Activated CD8-positive, alpha-beta memory T cell treated with anti-CD3 and anti-CD28 coated beads, Interleukin-2, amount 10 ng/mL, durations not matched to agents 7 days and 5 days (primary cell): ENCODE results near the gene CDON. TPM values are rescaled to one million over a fixed set of nuclear protein-coding genes. Genes with fewer than 3 reads are reported as not detected.

Experiments
- ATAC-seq: fragments of 150-1000 bp; cut with Tn5 transposase; one replicate; pipeline ENCODE4 v1.10.0; 2021; ENCODE audit warnings: moderate library complexity
- CTCF ChIA-PET: fragments of 350-600 bp; sonication (Branson Sonifier 250); formaldehyde crosslinking; loops from one replicate; lab custom pipeline; 2021; ENCODE audit warnings: antibody characterized with exemption; lab: Charles Lee
- DNase-seq: peaks from one replicate; pipeline ENCODE4 v3.0.0-alpha.2; 2020
- H3K27ac Mint-ChIP-seq: one replicate; pipeline ENCODE4 v1.8.0; 2021; ENCODE audit warnings: mild to moderate bottlenecking, mixed read lengths
- H3K27me3 Mint-ChIP-seq: one replicate; pipeline ENCODE4 v1.8.0; 2021; ENCODE audit warnings: mixed read lengths
- H3K36me3 Mint-ChIP-seq: one replicate; pipeline ENCODE4 v1.8.0; 2021; ENCODE audit warnings: mild to moderate bottlenecking, mixed read lengths
- H3K4me1 Mint-ChIP-seq: one replicate; pipeline ENCODE4 v1.8.0; 2021; ENCODE audit warnings: mixed read lengths
- H3K4me3 Mint-ChIP-seq: one replicate; pipeline ENCODE4 v1.8.0; 2021; ENCODE audit warnings: mild to moderate bottlenecking, moderate library complexity, mixed read lengths
- H3K9me3 Mint-ChIP-seq: one replicate; pipeline ENCODE4 v1.8.0; 2022; ENCODE audit warnings: low read depth, mixed read lengths
- total RNA-seq, 2 experiments: library from RNA; stranded (reverse); gene quantifications; one replicate each; pipeline ENCODE4 v1.2.3, GENCODE V29; 2021

Gene CDON
- total RNA-seq, 2 experiments from 2014 or later: 1.5 to 1.8 TPM

- no peaks in the 10 kb centered on the region for H3K9me3 Mint-ChIP-seq
- CTCF ChIA-PET: interaction anchor here (1.6 kb wide), 1 partner anchor 17 kb away, joined by 3 read pairs; no protein-coding TSS in a partner anchor
- ATAC-seq: no peak
Measured at GRCh38 chr11:126101251-126101929, 38.7 kb upstream of the CDON start.

GRCh38 chr11:126100716-126101115, 38.0 kb upstream of the CDON start:
- no peak for ATAC-seq
- H3K4me1 Mint-ChIP-seq: no peaks in the 10 kb centered on the region

More at GRCh38 chr11:126101251-126101929, 38.7 kb upstream of the CDON start:
- no peak for DNase-seq
- no peaks in the 10 kb centered on the region for H3K4me1 Mint-ChIP-seq
- no peaks in the 10 kb centered on the region for H3K36me3 Mint-ChIP-seq
- H3K4me3 Mint-ChIP-seq: no peak overlapping the region
- peaks cover 6% of the 10 kb centered on the region for H3K27me3 Mint-ChIP-seq
- no peak overlapping the region for H3K27ac Mint-ChIP-seq

GRCh38 chr11:126098204-126098769, 35.6 kb upstream of the CDON start:
- ATAC-seq: no peak
- H3K27ac Mint-ChIP-seq: no peak overlapping the region

More at GRCh38 chr11:126100716-126101115, 38.0 kb upstream of the CDON start:
- CTCF ChIA-PET: no interaction called here
- H3K9me3 Mint-ChIP-seq: no peaks in the 10 kb centered on the region
- no peak for DNase-seq
- no peaks in the 10 kb centered on the region for H3K36me3 Mint-ChIP-seq
- H3K4me3 Mint-ChIP-seq: no peak overlapping the region
- peaks cover 9% of the 10 kb centered on the region for H3K27me3 Mint-ChIP-seq
- no peak overlapping the region for H3K27ac Mint-ChIP-seq

DNA sequence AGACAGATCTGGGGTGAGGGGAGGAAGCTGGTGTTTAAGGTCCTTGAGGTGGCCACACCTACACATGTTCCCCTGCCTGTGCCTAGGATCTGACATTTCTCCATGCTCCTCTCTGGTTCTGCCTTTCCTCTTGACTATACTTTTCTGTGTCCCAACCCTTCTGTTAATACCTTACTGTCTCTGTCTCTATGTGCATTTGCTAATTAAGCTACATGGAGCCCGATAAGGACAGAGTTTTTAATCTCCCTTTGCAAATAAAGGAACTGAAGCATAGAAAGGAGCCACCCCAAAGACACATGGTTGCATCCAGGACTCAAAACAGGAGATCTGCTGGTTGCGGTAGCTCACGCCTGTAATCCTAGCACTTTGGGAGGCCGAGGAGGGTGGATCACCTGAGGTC, 33.1 kb upstream of the CDON start:
- H3K9me3 Mint-ChIP-seq: no peaks in the 10 kb centered on the region
- DNase-seq (no peak), ATAC-seq (no peak)
- H3K4me1 Mint-ChIP-seq: no peaks in the 10 kb centered on the region
- H3K36me3 Mint-ChIP-seq: no peaks in the 10 kb centered on the region
- no peak overlapping the region for H3K4me3 Mint-ChIP-seq
- peaks cover 24% of the 10 kb centered on the region for H3K27me3 Mint-ChIP-seq
- H3K27ac Mint-ChIP-seq: no peak overlapping the region
- CTCF ChIA-PET: no interaction called here

More at GRCh38 chr11:126098204-126098769, 35.6 kb upstream of the CDON start:
- Mint-ChIP-seq H3K9me3 (no peaks in the 10 kb centered on the region), H3K36me3 (no peaks in the 10 kb centered on the region), H3K4me1 (no peaks in the 10 kb centered on the region), H3K4me3 (no peak overlapping the region), H3K27me3 (peaks cover 24% of the 10 kb centered on the region)
- no peak for DNase-seq
- CTCF ChIA-PET: no interaction called here

GRCh38 chr11:126090452-126090851, 27.8 kb upstream of the CDON start:
- Mint-ChIP-seq H3K4me1 (peaks cover under 1% of the 10 kb centered on the region), H3K27me3 (peaks cover 15% of the 10 kb centered on the region), H3K4me3 (no peak overlapping the region), H3K9me3 (no peaks in the 10 kb centered on the region), H3K27ac (no peak overlapping the region), H3K36me3 (no peaks in the 10 kb centered on the region)
- CTCF ChIA-PET: no interaction called here
- ATAC-seq (no peak), DNase-seq (no peak)

DNA sequence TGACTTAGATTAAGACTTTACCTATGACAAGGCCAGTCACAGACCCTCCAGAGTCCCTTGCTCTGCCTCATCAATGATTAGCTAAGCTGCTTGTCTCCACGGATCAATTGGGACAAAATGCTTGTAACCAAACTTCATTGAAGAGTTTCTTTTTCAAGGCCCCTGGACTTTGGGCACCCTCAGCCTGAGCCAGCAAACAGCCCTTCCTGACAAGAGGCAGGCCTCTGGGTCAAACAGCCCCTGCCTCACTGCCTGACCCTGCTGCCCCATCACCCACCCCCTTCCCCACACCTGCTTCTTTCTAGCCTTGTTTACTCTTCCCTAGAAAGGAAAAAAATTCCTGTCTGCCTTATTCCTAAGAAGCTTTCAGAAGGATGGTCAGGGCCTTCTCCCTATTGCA, 26.3 kb upstream of the CDON start:
- no peak overlapping the region for H3K4me3 Mint-ChIP-seq
- CTCF ChIA-PET: interaction anchor here (1.0 kb wide), 1 partner anchor 11 kb away, joined by 3 read pairs; no protein-coding TSS in a partner anchor
- H3K4me1 Mint-ChIP-seq: peaks cover 13% of the 10 kb centered on the region
- DNase-seq: no peak
- H3K27me3 Mint-ChIP-seq: peaks cover 7% of the 10 kb centered on the region
- ATAC-seq: no peak
- H3K9me3 Mint-ChIP-seq: no peaks in the 10 kb centered on the region
- no peaks in the 10 kb centered on the region for H3K36me3 Mint-ChIP-seq
- no peak overlapping the region for H3K27ac Mint-ChIP-seq

GRCh38 chr11:126086248-126086647, 23.6 kb upstream of the CDON start:
- no peak for DNase-seq
- CTCF ChIA-PET: no interaction called here
- peaks cover 24% of the 10 kb centered on the region for H3K4me1 Mint-ChIP-seq
- no peak overlapping the region for H3K27ac Mint-ChIP-seq
- H3K27me3 Mint-ChIP-seq: peaks cover 2% of the 10 kb centered on the region
- H3K4me3 Mint-ChIP-seq: no peak overlapping the region
- no peaks in the 10 kb centered on the region for H3K9me3 Mint-ChIP-seq
- ATAC-seq: no peak
- no peaks in the 10 kb centered on the region for H3K36me3 Mint-ChIP-seq

DNA sequence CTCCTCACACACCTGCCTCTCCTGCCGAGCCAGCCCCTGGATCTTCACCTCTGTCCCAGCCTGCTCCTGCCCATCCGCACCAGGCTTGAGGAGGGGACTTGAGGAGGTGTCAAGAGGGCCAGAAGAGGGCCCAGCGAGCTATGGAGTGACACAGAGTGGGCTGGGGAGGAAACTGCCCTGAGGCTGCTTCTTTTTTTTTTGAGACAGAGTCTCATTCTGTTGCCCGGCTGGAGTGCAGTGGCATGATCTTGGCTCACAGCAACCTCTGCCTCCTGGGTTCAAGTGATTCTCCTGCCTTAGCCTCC, 21.9 kb upstream of the CDON start:
- ATAC-seq: no peak
- CTCF ChIA-PET: interaction anchor here (1.0 to 1.8 kb wide), 2 partner anchors 17 to 109 kb away, joined by 3 to 5 read pairs; no protein-coding TSS in a partner anchor
- H3K27ac Mint-ChIP-seq: peak overlapping the region; percentile 81

DNA sequence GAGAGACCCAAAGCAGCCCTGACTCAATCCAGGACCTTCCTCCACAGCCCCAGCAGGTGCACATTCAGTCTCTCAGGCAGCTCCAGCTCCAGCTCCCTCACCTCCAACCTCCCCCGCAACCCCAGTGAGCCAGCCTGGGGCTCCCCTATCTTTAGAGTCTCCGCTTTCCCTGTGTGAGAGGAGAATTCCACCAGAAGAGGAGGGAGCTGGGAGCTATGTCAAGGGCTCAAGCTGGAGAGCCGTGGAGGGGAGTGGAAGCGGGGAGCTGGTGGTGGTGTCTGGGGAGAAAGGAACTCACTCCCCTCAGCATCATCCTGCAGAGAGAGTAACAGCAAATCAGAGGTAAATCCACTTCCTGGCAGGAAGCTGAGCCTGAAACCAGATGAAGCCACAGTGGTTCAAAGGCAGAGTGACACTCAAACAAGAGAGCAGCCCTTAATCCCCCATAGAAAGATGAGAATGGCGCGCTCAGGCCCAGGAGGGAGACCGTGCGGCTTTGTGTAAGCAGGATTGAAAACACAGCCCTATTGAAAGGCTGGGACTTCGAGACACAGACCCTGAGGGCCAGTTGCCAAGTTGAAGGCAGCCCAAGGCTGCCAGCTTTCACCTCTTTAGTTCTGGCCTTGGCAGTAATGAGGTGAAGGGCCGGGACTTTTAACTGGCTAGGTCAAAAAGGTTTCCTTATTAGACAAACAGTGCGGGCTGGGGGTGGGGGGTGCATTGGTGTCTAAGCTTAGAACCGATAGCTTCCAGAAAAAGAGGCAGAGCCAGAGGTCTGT, 21.4 kb upstream of the CDON start:
- no peaks in the 10 kb centered on the region for H3K9me3 Mint-ChIP-seq
- H3K36me3 Mint-ChIP-seq: no peaks in the 10 kb centered on the region
- H3K4me1 Mint-ChIP-seq: peaks cover 24% of the 10 kb centered on the region
- H3K4me3 Mint-ChIP-seq: peak overlapping the region; percentile 43
- DNase-seq: peak; percentile 73
- CTCF ChIA-PET: interaction anchor here (1.0 to 1.8 kb wide), 2 partner anchors 18 to 110 kb away, joined by 3 to 5 read pairs; no protein-coding TSS in a partner anchor
- H3K27me3 Mint-ChIP-seq: peaks cover 2% of the 10 kb centered on the region
- peak; percentile 94 for ATAC-seq
- peak overlapping the region; percentile 81 for H3K27ac Mint-ChIP-seq

More for the DNA sequence above, 21.9 kb upstream of the CDON start:
- Mint-ChIP-seq H3K4me1 (peaks cover 24% of the 10 kb centered on the region), H3K27me3 (peaks cover 2% of the 10 kb centered on the region), H3K9me3 (no peaks in the 10 kb centered on the region), H3K4me3 (no peak overlapping the region), H3K36me3 (no peaks in the 10 kb centered on the region)
- DNase-seq: no peak

GRCh38 chr11:126082251-126083109, 19.8 kb upstream of the CDON start:
- peaks cover 2% of the 10 kb centered on the region for H3K27me3 Mint-ChIP-seq
- peaks cover 24% of the 10 kb centered on the region for H3K4me1 Mint-ChIP-seq
- ATAC-seq (no peak), DNase-seq (no peak)
- H3K36me3 Mint-ChIP-seq: no peaks in the 10 kb centered on the region
- H3K9me3 Mint-ChIP-seq: no peaks in the 10 kb centered on the region
- CTCF ChIA-PET: no interaction called here
- no peak overlapping the region for H3K27ac Mint-ChIP-seq
- no peak overlapping the region for H3K4me3 Mint-ChIP-seq

DNA sequence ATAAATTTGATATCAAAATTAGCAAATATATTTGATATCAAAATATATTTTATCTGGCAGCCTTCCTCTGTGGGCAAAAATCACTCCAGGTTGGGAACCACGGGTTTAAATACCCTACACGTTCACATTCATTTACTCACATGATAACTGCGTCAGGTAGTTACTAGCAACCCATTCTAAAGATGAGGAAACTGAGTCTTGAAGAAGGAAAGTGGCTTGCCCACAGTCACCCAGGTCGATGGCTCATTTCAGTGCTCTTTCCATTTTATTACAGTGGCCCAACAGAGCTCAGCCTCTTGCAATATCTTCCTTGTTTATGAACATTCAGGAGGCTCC, 19.2 kb upstream of the CDON start:
- DNase-seq (no peak), ATAC-seq (no peak)
- CTCF ChIA-PET: no interaction called here
- no peaks in the 10 kb centered on the region for H3K36me3 Mint-ChIP-seq
- no peak overlapping the region for H3K27ac Mint-ChIP-seq
- H3K9me3 Mint-ChIP-seq: no peaks in the 10 kb centered on the region
- peaks cover 2% of the 10 kb centered on the region for H3K27me3 Mint-ChIP-seq
- no peak overlapping the region for H3K4me3 Mint-ChIP-seq
- peaks cover 24% of the 10 kb centered on the region for H3K4me1 Mint-ChIP-seq

DNA sequence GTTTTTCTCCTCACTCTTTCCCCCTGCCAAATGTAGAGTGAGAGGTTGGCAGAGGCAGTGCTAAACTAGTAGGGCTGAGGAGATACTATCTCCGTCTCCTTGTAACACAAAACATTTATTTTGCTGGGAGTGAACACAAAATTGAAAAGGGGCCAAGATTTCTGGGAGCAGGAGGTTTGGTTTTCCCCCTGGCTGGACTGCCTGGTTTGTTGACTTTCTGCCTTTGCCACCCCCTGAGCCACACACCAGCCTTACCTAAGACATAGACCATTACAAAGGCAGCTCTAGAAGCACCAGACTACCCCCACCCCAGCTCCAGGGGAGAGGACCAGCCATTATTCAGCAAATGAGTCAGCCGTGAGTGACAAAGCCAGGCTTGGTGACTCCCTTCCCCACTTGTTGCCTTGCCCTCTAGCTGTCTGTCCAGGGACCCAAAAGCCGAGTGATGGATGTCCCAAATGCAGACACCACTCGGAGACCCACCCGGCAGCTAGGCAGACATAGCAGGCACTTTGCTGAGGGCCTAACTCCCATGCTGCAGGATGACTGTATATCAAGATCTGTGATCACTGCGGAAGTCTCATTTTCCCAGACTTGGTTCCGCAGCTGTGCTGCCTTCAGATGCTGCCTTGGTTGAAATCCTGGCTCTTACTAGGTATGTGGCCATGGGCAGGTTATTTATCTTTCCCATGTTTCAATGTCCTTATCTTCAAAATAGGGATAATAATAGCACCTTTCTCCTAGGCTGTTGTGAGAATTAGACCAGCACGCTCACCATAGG, 17.7 kb upstream of the CDON start:
- DNase-seq (no peak), ATAC-seq (no peak)
- Mint-ChIP-seq H3K27ac (no peak overlapping the region), H3K27me3 (peaks cover 6% of the 10 kb centered on the region), H3K4me1 (peaks cover 23% of the 10 kb centered on the region), H3K36me3 (no peaks in the 10 kb centered on the region), H3K4me3 (no peak overlapping the region), H3K9me3 (no peaks in the 10 kb centered on the region)
- CTCF ChIA-PET: no interaction called here
